Pulmonary artery endothelial cell (primary cell): ENCODE data around the gene PITX3. TPM values are rescaled to one million over a fixed set of nuclear protein-coding genes. Genes with fewer than 3 reads are reported as not detected.
"Not testable (repeated sequence)": the region's sequence is repeated elsewhere in the genome, so short reads cannot be mapped to it uniquely, and the experiment has no call there.

Experiments
- DNase-seq: peaks from one replicate; pipeline ENCODE4 v3.0.0-alpha.2; 2011; ENCODE audit warnings: low read depth, low spot score
- total RNA-seq: library from RNA; depleted of rRNA; stranded (reverse); fragments of >200 nt; gene quantifications from 2 replicates; pipeline ENCODE4 v1.2.3, GENCODE V29; 2014

PITX3 gene
- total RNA-seq, 1 donor from 2014 or later, result 0.07 TPM

GRCh38 chr10:102226542-102226870, 14.8 kb downstream of the PITX3 start:
- no peak for DNase-seq

- peak; percentile 79 for DNase-seq
These were observed 15.4 kb downstream of the PITX3 start, which contains the start of gene ELOVL3 for GRCh38 chr10:102225646-102226541. Gene ELOVL3 (plus strand): TSS chr10:102226299. CDS start chr10:102226549, 250 bp downstream.

GRCh38 chr10:102222797-102223196, 18.5 kb downstream of the PITX3 start:
- no peak for DNase-seq

- no peak for DNase-seq
These were observed 20.7 kb downstream of the PITX3 start for GRCh38 chr10:102220612-102221011.

- DNase-seq, result no peak
These were observed 21.9 kb downstream of the PITX3 start for GRCh38 chr10:102219370-102219769.

- DNase-seq, result not testable (repeated sequence)
These were observed 27.7 kb downstream of the PITX3 start for GRCh38 chr10:102213599-102213998.

- no peak for DNase-seq
These were observed 29.6 kb downstream of the PITX3 start for GRCh38 chr10:102211615-102212299.

GRCh38 chr10:102208311-102209035, 32.8 kb downstream of the PITX3 start:
- DNase-seq, result no peak

- DNase-seq, result no peak
These were observed 38.9 kb downstream of the PITX3 start for GRCh38 chr10:102202386-102202785.

- DNase-seq, result no peak
These were observed 40.3 kb downstream of the PITX3 start for GRCh38 chr10:102200751-102201640.

- DNase-seq, result no peak
These were observed 43.3 kb downstream of the PITX3 start for GRCh38 chr10:102198027-102198426.

- no peak for DNase-seq
These were observed 44.4 kb downstream of the PITX3 start for GRCh38 chr10:102196893-102197292.

- DNase-seq, result no peak
These were observed 45.9 kb downstream of the PITX3 start for GRCh38 chr10:102195296-102195870.

- DNase-seq, result no peak
These were observed 49.4 kb downstream of the PITX3 start for GRCh38 chr10:102191956-102192355.

GRCh38 chr10:102188941-102189898, 52.1 kb downstream of the PITX3 start:
- DNase-seq, result not testable (repeated sequence)

- DNase-seq, result no peak
These were observed 52.9 kb downstream of the PITX3 start for GRCh38 chr10:102188298-102188940.

- no peak for DNase-seq
These were observed 55.3 kb downstream of the PITX3 start for GRCh38 chr10:102185811-102186527.

GRCh38 chr10:102185272-102185671, 56.0 kb downstream of the PITX3 start:
- DNase-seq, result no peak
